ENCODE data around the gene LRRC27. TPM values are rescaled to one million over a fixed set of nuclear protein-coding genes. Genes with fewer than 3 reads are reported as not detected.

The LRRC27 gene
- total RNA-seq, 2 experiments from 2014 or later: 2.5 to 2.8 TPM

DNA sequence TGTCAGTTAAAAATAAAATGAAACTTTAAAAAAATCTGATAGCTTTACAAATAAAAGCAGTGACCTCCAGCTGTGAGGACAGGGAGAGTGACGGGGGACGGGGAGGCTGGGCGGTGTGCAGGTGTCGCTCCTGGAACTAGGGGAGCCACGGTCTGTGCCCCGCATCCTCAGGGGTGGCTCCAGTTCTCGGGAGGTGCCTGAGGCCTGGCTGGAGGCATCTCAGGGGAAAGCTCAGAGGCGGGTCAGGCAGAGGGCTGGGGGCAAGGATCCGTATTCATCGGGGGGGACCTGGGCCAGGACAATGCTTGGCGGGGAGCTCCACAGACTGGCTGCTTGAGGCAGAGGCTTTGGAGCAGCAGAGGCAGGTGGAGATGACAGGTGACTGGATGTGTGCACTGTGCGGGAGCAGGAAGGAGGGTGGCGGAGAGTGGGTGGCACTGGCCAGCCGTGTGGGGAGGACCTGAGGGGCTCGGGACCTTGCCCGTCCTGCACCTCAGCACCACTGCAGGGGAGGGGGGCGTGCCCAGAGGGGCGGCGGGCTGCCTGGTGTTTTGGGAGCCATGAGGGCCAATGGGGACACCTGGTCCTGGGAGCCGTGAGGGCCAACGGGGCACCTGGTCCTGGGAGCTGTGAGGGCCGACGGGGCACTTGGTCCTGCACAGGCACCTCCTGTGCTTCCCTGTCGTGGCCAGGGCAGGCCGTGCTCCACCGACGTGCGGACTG lies 78.2 kb downstream of the LRRC27 start:
- peaks cover 8% of the 10 kb centered on the region for H3K4me1 Mint-ChIP-seq (ENCODE audit: low read depth)
- H3K9me3 Mint-ChIP-seq: no peaks in the 10 kb centered on the region
- H3K36me3 Mint-ChIP-seq: no peaks in the 10 kb centered on the region
- intact Hi-C loops (cut with micrococcal nuclease): no loop called here
- no peak for DNase-seq
- H3K27ac Mint-ChIP-seq: no peak overlapping the region
- ChIA-PET POLR2A (no interaction called here), CTCF (interaction anchor here (0.6 kb wide), 1 partner anchor 214 kb away, joined by 3 read pairs; no protein-coding TSS in a partner anchor)
- H3K4me3 Mint-ChIP-seq: no peak overlapping the region
- no peaks in the 10 kb centered on the region for H3K27me3 Mint-ChIP-seq

DNA sequence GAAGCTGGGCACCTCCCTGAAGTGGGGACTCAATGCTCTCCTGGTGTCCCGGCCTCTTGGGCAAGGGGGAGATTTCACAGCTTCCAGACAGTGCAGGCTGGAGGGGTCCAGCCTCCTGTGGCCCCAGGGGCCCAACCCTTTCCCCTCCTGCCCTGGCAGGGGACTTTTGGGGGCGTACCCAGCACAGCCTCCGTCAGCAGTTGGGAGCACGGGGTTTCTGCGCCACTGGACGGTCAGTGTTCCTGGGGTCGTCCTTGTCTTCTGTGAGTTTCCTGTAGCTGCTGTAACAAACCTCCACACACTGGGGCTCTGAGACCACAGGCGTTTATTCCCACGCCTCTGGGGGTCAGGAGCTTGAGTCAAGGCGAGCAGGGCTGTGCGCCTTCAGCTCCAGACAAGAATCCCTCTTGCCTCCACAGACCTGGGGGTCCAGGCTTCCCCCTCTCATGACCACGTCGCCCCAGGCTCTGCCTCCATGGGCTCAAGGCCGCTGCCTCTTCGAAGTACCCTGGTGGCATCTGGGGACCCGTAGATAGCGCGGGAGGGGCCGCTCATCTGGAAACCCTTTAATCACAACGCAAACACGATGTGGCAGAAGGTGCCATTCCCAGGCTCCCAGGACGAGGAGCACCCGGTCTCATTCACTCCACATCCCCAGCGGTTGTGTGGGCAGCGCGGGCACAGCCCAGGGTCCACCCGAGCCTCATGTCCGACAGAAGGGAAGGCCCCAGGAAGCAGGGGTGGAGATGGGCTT lies 79.0 kb downstream of the LRRC27 start:
- ChIA-PET CTCF (no interaction called here), POLR2A (no interaction called here)
- Mint-ChIP-seq H3K4me1 (ENCODE audit: low read depth) (peaks cover 8% of the 10 kb centered on the region), H3K36me3 (no peaks in the 10 kb centered on the region), H3K27me3 (no peaks in the 10 kb centered on the region), H3K9me3 (no peaks in the 10 kb centered on the region), H3K27ac (no peak overlapping the region), H3K4me3 (no peak overlapping the region)
- intact Hi-C loops (cut with micrococcal nuclease): no loop called here
- no peak for DNase-seq

DNA sequence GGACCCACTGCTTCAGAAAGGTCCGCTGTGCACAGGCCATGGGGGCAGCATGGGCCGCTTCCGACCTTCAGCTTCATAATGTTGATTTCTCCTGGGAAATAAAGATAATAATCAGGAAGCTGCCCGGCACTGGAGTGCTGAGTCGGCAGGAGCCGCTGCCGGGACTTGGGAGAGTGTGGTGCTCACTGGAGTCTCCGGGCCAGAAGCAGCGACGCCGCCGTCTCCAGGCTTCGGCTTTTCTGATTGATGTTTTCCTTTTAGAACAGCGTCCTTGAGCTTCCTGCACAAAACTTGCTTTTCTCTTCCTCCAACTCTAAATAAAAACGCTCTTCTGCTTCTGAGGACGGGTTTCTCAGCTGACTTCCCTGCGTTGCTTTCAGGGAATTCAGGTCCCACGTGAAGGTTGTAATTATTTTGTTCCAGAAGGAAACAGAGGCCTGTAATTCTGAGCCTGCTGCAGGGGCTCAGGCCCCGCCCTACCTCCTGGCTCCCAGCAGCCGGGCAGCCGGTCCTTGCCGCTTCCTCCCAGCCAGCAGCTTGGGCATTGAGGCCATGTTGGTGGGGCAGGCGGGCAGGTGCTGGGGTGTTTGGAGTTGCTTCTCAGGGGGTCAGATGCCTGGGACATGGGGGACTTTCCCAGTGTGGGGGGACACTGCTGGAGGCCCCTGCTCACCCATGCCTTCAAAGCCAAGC lies 79.7 kb downstream of the LRRC27 start:
- H3K36me3 Mint-ChIP-seq: no peaks in the 10 kb centered on the region
- intact Hi-C loops (cut with micrococcal nuclease): no loop called here
- no peak overlapping the region for H3K27ac Mint-ChIP-seq
- H3K9me3 Mint-ChIP-seq: no peaks in the 10 kb centered on the region
- POLR2A ChIA-PET: no interaction called here
- no peak overlapping the region for H3K4me3 Mint-ChIP-seq
- H3K4me1 Mint-ChIP-seq (ENCODE audit: low read depth): peaks cover 8% of the 10 kb centered on the region
- no peaks in the 10 kb centered on the region for H3K27me3 Mint-ChIP-seq
- DNase-seq: no peak
- CTCF ChIA-PET: no interaction called here

DNA sequence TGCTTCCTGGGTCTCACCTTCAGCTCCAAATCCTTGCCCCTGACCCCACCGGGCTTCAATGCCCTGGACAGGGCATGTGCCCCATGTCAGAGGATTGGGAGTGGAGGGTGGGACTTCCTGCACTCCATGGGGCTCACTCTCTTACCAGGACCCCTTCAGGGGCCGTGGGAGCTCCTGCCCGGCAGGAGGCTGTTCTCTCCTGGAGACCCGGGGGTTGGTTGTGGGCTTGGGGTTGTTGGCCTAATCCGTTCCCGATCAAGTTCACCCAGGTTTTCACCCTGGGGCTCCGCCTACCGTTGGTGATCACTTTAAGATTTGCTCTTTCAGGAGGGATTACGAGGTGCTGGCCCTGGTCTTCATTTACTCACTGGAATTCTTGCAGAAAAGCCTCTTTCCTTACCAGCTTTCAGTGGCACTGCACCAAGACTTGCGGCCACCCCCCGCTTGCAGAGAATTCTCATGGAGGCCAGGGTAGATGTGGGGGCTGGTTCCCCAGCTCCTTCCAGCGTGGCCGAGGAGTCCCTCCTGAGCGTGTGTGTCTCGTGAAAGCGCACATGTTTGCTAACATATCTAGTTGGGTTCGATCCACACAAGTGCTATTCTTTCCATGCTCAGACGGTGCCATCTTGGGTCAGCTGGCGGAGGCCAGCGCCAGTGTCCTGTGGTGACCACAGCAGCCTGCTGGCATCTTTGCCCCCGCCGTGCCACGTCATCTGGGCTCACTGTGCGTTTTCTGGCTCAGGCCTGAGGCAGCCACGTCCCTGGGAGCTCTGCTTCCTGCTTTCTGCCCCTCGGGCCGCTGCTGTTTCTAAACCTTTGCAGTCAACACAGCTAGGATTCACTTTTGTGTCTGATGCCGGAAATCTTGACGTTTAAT lies 80.6 kb downstream of the LRRC27 start:
- ChIA-PET CTCF (no interaction called here), POLR2A (no interaction called here)
- intact Hi-C loops (cut with micrococcal nuclease): no loop called here
- Mint-ChIP-seq H3K36me3 (no peaks in the 10 kb centered on the region), H3K27me3 (no peaks in the 10 kb centered on the region), H3K9me3 (no peaks in the 10 kb centered on the region), H3K4me1 (ENCODE audit: low read depth) (peaks cover 7% of the 10 kb centered on the region), H3K4me3 (no peak overlapping the region), H3K27ac (no peak overlapping the region)
- no peak for DNase-seq

DNA sequence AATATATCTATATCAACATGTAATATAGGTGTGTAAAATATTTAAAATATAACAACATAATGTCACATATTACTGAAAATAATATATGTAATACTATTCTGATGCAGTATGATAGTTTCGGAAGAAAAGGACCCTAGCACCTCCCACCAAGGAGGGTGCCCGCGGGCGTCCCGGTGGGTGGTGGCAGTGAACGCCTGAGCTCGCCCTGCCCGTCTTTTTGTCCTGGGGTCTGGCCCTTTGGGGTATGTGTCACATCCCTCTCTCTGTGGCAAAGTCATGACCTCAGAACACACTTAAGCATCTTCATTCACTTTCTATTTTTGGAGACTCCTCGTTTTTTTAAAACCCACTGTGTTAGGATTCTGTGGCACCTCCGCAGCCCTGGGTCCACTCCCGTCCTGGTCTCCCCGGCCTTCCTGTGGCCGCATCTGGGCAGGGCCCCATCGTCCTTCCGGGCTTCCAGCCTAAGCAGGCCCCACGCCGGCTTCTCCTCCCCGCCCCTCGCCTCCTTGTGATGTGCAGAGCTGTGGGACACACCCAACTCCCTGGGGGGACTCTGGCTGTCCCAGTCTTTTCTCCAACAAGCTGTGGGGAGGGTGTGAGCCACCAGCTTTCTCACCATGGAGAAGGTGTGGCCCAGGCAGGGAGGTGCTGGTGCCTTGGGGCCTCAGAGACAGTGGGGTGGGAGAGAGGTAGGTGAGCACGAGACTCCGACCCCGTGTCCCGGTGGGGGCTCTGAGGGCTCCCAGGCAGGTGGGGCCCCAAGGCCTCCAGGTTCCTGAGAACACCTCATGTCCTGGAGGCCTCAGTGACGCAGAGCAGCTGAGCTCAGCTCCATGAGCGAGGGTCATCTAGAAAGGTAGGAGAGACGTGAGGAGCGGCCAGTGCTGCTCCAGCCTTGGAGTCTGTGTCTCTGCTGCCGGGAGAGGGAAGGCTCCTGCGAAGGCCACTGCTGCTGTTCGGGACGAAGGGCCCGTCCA lies 81.5 kb downstream of the LRRC27 start:
- ChIA-PET POLR2A (no interaction called here), CTCF (no interaction called here)

DNA sequence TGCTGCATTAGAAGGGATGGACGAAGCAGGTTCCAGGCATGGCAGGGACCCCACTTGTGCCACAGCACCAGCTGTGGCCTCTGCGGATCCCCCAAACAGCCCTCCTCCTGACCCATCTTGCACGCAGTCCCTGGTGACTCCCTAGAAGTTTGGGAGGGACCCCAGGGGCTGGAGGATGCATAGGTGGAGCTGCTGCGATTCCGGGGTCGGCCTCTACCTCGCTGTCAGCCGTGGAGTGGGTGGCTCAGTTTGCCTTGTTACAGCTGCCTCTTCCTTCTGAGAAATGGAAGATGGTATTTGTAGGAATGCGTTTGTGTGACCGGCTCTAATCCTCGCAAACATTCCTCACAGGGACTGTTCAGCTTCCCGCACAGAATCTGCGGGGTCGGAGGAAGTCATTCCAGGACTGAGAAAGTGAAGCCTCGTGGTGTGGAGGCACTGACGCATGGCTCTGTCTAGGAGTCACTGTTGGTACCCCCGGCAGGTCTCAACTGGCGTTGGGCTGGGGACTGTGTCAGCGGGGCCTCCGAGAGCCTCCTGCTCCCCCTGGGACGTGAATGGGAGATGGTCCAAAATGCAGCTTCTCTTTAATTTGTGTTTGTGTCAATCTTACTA lies 82.5 kb downstream of the LRRC27 start:
- H3K27me3 Mint-ChIP-seq: no peaks in the 10 kb centered on the region
- no peaks in the 10 kb centered on the region for H3K36me3 Mint-ChIP-seq
- intact Hi-C loops (cut with micrococcal nuclease): no loop called here
- no peak overlapping the region for H3K4me3 Mint-ChIP-seq
- no peaks in the 10 kb centered on the region for H3K4me1 Mint-ChIP-seq (ENCODE audit: low read depth)
- ChIA-PET CTCF (no interaction called here), POLR2A (no interaction called here)
- H3K9me3 Mint-ChIP-seq: no peaks in the 10 kb centered on the region
- DNase-seq: no peak
- H3K27ac Mint-ChIP-seq: no peak overlapping the region

More for the DNA sequence above, 81.5 kb downstream of the LRRC27 start:
- no peak overlapping the region for H3K27ac Mint-ChIP-seq
- no peak overlapping the region for H3K4me3 Mint-ChIP-seq
- H3K27me3 Mint-ChIP-seq: no peaks in the 10 kb centered on the region
- H3K36me3 Mint-ChIP-seq: no peaks in the 10 kb centered on the region
- DNase-seq: no peak
- peaks cover 2% of the 10 kb centered on the region for H3K4me1 Mint-ChIP-seq (ENCODE audit: low read depth)
- intact Hi-C loops (cut with micrococcal nuclease): no loop called here
- H3K9me3 Mint-ChIP-seq: no peaks in the 10 kb centered on the region

DNA sequence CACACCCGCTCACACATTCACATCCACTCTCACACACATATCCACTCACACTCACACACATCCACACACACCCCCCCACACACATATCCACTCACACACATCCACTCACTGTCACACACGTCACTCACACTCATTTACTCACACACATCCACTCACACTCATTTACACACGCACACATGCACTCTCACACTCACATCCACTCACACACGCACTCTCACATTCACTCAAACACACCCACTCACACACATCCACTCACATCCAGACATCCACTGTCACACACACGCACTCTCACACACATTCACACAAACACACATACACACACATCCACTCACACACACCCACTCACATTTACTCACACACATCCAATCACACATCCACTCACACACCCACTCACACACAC lies 83.3 kb downstream of the LRRC27 start:
- Mint-ChIP-seq H3K27me3 (no peaks in the 10 kb centered on the region), H3K9me3 (no peaks in the 10 kb centered on the region), H3K4me1 (ENCODE audit: low read depth) (no peaks in the 10 kb centered on the region), H3K4me3 (no peak overlapping the region), H3K27ac (no peak overlapping the region), H3K36me3 (no peaks in the 10 kb centered on the region)
- intact Hi-C loops (cut with micrococcal nuclease): no loop called here
- DNase-seq: no peak
- ChIA-PET POLR2A (no interaction called here), CTCF (no interaction called here)

DNA sequence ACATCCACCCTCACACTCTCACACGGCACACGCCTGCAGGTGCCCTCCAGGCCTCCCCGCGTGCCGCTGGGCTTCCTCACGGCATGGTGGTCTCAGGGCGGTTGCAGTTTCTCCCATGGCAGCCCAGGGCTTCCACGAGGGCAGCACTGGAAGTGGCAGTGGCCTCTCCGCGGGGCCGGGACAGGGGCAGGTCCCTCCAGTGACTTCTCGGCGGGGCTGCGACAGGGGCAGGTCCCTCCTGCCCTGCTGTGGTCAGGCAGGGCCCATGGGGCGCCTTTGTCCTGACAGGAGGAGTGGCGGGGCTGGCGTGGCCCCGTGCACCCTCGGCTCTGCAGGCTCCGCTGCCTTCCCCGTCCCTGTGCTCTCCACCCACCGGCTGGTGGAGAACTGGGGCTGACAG lies 84.0 kb downstream of the LRRC27 start:
- no peak overlapping the region for H3K27ac Mint-ChIP-seq
- H3K4me3 Mint-ChIP-seq: no peak overlapping the region
- POLR2A ChIA-PET: no interaction called here
- no peaks in the 10 kb centered on the region for H3K27me3 Mint-ChIP-seq
- no peak for DNase-seq
- intact Hi-C loops (cut with micrococcal nuclease): no loop called here
- H3K4me1 Mint-ChIP-seq (ENCODE audit: low read depth): peaks cover 2% of the 10 kb centered on the region
- H3K9me3 Mint-ChIP-seq: no peaks in the 10 kb centered on the region
- H3K36me3 Mint-ChIP-seq: no peaks in the 10 kb centered on the region
- CTCF ChIA-PET: no interaction called here

DNA sequence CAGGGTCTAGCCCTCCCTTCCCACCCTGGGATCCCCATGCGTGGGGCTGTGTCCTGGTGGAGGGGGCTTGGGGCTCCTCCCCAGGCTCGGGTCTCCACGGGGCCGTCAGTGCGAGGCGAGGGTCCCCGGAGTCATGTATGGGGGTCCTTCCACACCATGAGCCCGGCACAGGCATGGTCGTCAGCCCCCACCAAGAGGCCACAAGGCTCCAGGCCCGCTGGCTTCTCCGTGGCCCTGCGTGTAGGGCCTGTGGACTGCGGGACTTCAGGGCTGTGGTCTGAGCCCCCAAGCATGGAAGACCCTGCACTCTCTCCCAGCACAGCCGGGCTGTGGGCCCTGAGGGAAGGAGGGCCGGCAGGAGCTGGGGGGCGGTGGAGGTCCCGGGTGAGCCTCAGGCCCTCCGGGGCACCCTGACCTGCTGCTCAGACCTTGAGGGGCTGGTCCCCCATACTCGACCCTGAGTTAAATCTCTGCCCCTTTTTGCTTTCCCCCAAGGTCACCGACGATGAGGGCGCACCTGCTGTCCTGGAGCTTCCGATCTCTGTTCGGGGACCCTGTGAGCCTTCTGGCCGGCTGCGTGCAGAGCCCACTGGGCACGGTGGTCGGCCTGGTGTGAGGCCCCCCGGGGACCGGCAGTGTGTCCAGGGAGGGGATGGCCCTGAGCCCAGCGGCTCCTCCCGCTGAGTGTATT lies 84.7 kb downstream of the LRRC27 start:
- no peak overlapping the region for H3K27ac Mint-ChIP-seq
- H3K36me3 Mint-ChIP-seq: no peaks in the 10 kb centered on the region
- intact Hi-C loops (cut with micrococcal nuclease): no loop called here
- no peaks in the 10 kb centered on the region for H3K27me3 Mint-ChIP-seq
- H3K4me3 Mint-ChIP-seq: no peak overlapping the region
- ChIA-PET CTCF (no interaction called here), POLR2A (no interaction called here)
- no peaks in the 10 kb centered on the region for H3K9me3 Mint-ChIP-seq
- peaks cover 6% of the 10 kb centered on the region for H3K4me1 Mint-ChIP-seq (ENCODE audit: low read depth)
- DNase-seq: no peak

DNA sequence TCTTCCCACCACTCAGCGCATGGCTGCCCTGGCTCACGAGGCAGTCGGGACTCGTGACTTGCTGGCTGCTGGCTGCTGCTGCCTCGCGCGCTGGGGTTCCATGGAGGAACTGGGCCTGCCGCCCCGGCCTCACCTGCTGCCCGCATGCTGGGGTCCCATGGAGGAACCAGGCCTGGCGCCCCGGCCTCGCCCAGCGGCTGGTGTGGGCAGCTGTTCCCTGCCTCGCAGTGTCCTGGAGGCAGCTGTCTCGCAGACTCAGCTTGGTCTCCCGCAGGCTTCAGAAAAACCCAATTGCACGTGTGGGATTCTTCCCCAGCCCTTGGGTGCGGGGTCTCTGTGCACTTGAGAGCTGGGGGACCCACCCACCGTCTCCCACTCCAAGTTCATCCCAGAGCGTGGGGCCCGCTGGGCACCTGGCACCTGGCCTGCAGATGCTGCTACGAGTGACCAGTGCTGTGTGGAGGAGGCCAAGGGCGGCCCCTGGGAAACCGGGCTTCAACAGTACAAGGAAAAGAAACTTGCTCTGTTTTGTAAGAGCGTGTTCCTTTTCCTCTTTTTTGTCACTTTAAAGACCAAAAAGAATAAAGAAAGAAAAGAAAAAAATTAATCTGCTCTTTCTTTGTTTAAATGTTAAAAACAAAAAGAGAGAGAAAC lies 85.4 kb downstream of the LRRC27 start:
- Mint-ChIP-seq H3K4me3 (no peak overlapping the region), H3K27me3 (no peaks in the 10 kb centered on the region), H3K4me1 (ENCODE audit: low read depth) (peaks cover 9% of the 10 kb centered on the region), H3K27ac (no peak overlapping the region), H3K36me3 (no peaks in the 10 kb centered on the region), H3K9me3 (no peaks in the 10 kb centered on the region)
- POLR2A ChIA-PET: no interaction called here
- CTCF ChIA-PET: no interaction called here
- intact Hi-C loops (cut with micrococcal nuclease): no loop called here
- no peak for DNase-seq

All from activated CD4-positive, alpha-beta memory T cell treated with anti-CD3 and anti-CD28 coated beads for 36 hours (primary cell).